GM19467 (cell line): ENCODE measurements around the gene FBXO46.
"Not testable (repeated sequence)": the region's sequence is repeated elsewhere in the genome, so short reads cannot be mapped to it uniquely, and the experiment has no call there.

ENCODE experiments used
- ATAC-seq: cut with Tn5 transposase; IDR thresholded peaks from one replicate; pipeline ENCODE4 v1.9.1; 2021; ENCODE audit warnings: mild to moderate bottlenecking, moderate library complexity; ENCODE audit not compliant: unreplicated experiment

FBXO46 gene

GRCh38 chr19:45687599-45687998 is 43.1 kb downstream of the FBXO46 start:
- ATAC-seq: no peak

GRCh38 chr19:45685045-45685444 is 45.7 kb downstream of the FBXO46 start:
- ATAC-seq: not testable (repeated sequence)

DNA sequence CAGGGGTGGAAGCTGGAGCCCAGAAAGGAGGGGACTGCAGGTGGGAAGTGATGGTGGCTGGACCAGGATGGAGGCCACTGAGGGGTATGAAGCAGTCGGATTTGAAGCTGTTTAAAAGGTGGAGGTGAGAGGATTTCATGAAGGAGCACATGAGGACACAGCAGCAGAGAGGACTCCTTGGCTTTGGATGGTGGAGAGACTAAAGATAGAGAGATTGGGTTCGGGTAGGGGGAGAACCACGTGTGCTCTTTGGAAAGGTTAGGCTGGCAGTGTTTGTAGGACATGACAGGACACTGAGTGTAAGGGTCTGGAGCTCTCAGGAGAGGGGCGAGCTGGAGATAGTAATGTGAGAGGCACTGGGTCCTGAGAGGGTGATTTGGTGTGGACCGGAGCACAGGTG is 47.8 kb downstream of the FBXO46 start:
- ATAC-seq: no peak

DNA sequence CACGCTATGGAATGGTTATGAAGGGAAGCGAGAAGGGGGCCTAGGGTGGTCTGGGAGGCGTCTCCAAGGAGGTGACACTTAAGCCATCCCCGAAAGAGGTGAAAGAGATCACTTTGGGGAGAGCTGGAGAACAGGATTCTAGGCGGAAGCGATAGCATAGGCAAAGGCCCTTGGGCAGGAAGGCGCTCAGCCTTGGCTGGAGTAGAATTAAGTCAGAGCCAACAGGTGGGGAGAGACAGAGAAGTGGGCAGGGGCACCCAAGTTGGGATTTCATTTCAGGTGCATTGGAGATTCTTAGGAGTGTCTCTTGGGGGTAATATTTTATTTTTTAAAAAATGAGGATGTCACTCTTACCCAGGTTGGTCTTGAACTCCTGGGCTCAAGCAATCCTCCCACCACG is 48.6 kb downstream of the FBXO46 start:
- no peak for ATAC-seq

DNA sequence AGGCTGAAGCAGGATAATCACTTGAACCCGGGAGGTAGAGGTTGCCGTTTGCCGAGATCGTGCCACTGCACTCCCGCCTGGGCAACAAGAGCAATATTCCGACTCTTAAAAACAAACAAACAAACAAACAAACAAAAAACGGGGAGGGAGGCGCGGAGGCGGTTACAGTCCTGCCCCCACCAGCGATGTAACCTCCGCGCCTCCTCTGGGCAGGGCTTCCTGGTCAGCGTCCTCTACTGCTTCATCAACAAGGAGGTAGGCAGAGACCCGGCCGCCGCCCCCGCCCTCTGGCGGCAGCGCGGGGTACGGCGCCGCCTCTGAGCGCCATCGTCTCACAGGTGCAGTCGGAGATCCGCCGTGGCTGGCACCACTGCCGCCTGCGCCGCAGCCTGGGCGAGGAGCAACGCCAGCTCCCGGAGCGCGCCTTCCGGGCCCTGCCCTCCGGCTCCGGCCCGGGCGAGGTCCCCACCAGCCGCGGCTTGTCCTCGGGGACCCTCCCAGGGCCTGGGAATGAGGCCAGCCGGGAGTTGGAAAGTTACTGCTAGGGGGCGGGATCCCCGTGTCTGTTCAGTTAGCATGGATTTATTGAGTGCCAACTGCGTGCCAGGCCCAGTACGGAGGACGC is 49.2 kb downstream of the FBXO46 start:
- ATAC-seq: peak; percentile 69

DNA sequence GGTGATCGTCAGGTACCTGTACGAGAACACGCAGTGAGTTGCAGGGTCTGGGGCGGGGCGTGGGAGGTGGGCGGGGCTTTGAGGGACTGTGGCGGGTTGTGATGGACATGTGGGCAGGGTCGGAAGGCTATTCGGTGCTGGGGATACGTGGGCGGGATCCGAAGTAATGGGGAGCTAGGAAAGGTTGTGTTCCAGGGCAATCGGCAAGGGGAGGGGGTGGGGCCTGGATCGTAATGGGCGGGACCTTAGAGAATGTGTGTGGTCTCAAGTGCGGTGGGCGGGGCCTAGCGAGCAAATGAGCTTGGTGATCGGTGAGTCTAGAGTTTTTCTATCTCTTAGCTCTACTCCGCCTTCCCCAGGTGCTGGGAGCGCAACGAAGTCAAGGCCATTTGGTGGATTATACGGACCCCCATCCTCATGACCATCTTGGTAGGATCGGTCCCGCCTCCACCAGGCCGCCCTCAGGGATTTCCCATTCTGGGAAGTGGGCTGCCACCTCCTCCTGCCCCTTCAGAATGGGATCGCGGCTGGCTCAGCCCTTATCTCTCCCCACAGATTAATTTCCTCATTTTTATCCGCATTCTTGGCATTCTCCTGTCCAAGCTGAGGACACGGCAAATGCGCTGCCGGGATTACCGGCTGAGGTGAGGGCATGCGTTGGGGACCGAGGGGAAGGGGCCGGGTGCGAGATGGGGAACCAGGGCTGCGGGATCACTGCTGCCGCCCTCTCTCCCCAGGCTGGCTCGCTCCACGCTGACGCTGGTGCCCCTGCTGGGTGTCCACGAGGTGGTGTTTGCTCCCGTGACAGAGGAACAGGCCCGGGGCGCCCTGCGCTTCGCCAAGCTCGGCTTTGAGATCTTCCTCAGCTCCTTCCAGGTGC is 53.1 kb downstream of the FBXO46 start:
- no peak for ATAC-seq

GRCh38 chr19:45676851-45677263 is 53.8 kb downstream of the FBXO46 start:
- no peak for ATAC-seq

- no peak for ATAC-seq
Observed at GRCh38 chr19:45674946-45675345, 55.8 kb downstream of the FBXO46 start.

DNA sequence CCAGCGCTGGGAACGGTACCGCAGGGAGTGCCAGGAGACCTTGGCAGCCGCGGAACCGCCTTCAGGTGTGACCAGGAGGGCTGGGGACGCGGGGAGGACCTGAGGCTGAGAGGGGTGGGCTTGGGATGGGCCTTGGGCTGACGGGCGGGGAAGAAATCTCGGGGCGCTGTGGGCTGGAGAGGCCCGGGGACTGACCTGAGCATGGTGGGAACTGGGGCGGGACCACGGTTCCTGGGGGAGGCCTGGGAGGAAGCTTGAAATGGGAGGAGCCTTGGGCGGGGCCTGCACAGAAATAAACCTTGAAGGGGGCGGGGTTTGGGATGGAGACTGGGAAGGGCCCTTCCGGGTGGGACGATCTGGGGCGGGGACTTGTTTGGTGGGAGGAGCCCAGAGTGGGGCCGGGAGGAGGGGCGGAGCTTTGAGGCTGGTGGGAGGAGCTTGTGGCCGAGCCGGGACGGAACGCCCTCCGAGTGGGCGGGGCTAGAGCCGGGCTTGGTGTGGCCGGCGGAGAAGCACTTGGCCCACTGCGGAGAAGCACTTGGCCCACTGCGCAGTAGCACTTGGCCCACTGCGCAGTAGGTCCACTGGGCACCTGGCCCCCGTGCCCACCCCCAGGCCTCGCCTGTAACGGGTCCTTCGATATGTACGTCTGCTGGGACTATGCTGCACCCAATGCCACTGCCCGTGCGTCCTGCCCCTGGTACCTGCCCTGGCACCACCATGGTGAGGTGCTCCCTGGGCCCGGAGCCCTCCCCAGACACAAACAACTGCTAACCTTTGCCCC is 59.8 kb downstream of the FBXO46 start:
- no peak for ATAC-seq

DNA sequence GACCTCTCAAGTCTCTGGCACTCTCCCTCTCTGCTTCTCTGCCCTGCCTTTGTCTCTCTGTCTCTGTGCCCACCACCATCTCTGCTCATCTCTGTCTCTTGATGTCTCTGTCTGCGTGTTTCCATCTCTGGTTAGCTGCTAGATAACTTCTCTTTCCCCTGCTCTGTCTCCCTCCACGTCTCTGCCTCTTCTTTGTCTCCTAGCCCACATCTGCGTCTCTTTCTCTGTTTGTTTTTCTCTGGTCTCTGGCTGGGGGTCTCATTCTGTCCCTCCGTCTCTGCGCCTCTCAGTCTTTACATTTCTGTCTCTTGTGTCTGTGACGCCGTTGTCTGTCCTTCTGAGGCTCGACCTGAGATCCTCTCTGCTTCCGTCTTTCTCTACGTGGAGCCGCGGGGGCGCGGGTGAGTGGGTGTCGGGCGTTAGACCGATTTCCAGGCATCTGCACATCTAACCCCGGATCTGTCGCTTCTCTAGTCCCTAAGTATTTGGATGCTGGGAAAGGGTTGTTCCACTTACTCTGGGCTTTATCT is 62.3 kb downstream of the FBXO46 start:
- ATAC-seq: no peak

GRCh38 chr19:45667620-45668341 is 62.9 kb downstream of the FBXO46 start, which contains the start of gene GIPR:
GIPR (plus strand) TSS chr19:45668221; CDS start chr19:45669521, 1,300 bp downstream.
- ATAC-seq: no peak

GRCh38 chr19:45664575-45664974 is 66.1 kb downstream of the FBXO46 start:
- no peak for ATAC-seq

DNA sequence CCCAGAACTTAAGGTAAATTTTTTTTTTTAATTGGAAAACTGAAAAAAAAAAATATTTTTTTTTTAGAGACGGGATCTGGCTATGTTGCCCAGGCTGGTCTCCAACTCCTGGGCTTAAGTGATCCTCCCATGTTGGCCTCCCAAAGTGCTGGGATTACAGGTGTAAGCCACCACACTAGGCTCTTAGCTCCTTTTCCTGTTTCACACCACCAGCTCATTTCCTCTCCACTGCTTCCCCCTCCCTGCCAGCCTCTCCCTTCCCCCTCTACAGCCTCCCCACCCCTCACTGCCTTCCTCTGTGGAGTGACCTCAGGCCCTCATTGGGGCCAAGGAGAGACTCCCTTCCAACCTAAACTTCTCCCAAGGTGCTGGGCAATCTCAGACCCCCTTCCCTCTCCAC is 66.9 kb downstream of the FBXO46 start:
- no peak for ATAC-seq

- no peak for ATAC-seq
Observed at GRCh38 chr19:45660636-45661035, 70.1 kb downstream of the FBXO46 start.
